IPS-18c (cell line): ENCODE measurements around the gene ATP11A.
"Not testable (repeated sequence)": the region's sequence is repeated elsewhere in the genome, so short reads cannot be mapped to it uniquely, and the experiment has no call there.

Source experiments
- H3K4me3 ChIP-seq: 2 replicates; pipeline ENCODE4 v1.7.0; 2013; ENCODE audit warnings: low read depth, mild to moderate bottlenecking, low read length, moderate library complexity; ENCODE audit not compliant: insufficient read depth
- H3K9me3 ChIP-seq: one replicate; pipeline ENCODE4 v1.6.1; 2013; ENCODE audit warnings: mild to moderate bottlenecking, low read length, moderate library complexity; ENCODE audit not compliant: control insufficient read depth, insufficient read depth

ATP11A gene

DNA sequence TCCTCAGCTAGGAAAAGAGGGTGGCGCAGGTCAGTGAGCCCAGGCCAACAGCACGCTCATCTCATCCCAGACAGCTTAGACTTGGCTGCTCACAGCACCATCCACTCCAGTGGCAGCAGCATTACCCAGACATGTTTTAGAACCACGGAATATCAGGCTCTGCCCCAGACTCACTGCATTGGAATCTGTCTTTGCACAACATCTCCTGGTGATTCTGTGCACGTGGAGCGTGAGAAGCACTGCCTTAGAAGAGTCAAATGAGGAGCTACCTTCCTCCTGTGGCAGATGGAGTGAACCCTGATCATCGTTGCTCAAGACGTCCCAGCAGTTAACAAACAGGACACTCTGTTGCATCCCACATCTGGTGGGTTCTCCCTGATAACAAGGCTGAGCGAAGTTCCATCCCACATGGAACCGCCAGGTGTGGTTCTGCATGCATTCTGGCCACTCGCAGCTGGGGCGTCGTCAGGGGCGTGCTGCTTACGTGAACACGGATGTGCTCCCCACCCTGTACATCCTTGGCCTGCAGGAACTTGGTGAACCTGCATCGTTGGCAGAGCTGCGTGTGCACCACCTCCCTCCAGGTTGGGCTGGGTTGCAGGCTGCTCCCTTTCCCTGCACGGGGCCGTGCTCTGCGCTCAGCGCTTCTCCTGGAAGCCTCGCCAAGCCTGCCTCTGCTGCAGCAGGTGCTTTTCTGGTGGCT lies 25.2 kb upstream of the ATP11A start:
- H3K9me3 ChIP-seq = no peaks in the 10 kb centered on the region
- H3K4me3 ChIP-seq = no peak overlapping the region

DNA sequence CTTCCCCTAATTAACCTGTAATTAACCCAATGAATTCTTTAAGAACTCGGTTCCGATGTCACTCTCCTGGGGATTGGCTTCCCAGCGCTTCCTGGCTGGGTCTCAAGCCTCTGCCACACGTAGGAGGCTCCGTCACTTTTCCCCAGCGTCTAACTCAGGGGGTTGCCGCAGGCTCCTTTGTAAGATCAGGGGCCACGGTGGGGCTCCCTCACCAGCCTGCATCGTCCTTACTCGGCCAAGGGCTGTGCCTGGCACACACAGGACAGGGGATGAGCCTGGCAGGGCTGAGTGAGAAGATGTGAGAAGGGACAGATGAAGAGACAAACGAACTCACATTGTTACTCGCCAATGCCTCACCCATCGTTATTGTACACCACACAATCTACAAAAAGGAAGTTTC lies 20.9 kb upstream of the ATP11A start:
- H3K4me3 ChIP-seq = no peak overlapping the region
- no peaks in the 10 kb centered on the region for H3K9me3 ChIP-seq

DNA sequence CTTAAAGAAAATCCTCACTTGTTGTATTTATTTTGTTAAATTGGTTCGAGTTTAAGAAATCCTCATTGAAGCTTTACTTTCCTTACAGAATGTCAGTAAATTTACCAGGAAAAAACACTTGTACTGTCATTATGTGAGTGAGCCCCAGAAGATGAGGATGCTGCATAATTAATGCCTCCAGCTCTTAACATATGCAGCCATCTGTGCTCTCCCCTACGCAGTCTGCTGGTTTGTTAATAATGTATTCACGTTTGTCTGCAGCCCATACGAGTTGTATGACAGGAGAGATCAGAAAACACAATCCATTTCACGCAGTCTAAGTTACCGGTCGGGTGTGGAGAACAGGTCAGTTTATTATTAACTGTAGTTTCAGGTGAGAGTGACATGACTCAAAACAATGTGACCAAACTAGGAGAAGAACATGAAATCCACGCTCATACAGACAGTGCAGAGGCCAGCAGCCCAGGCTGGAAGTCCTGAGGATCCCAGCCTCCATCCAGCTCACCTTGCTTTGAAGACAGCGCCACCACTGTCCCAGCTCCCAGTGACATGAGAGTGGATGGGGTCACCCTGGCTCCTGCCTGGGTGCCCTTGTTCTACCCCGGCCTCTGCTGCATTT lies 19.8 kb upstream of the ATP11A start:
- no peaks in the 10 kb centered on the region for H3K9me3 ChIP-seq
- no peak overlapping the region for H3K4me3 ChIP-seq

DNA sequence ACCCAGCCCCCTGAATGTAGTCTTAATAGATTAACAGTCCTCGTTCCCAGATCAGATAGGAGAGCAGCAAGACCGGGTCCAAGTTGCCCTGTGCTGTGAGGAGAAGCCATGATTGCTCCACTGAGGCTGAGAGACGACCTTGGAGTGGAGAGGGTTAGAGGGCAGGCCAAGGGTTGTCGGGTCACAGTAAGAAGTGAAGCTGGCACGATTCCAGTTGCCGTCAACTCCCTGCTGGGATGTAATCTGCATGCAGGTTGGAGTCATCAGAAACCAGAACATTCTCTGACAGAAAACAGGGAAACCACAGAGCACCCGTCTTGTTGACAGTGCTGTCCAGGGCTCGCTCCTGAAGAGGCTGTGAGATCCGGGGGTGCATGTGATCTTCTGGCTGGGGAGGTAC lies 19.0 kb upstream of the ATP11A start:
- Histone ChIP-seq H3K4me3 (no peak overlapping the region), H3K9me3 (no peaks in the 10 kb centered on the region)

DNA sequence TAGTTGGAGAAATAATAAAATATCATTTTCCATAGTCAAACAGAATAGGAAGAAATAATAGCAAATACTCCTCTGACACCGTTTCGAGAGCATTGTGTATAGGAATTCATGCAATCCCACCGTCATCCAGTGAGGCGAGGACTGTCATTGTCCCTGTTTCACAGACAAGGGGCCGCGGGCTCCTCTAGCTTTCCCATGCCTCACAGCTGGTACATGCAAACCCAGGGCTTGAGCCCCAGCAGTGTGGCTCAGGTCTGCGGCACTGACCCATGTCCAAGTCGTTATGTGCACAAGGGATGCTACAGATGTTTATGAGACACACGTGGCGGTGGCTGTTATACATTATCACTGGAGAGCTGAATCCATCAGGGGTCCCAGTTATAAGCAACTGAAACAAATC lies 18.5 kb upstream of the ATP11A start:
- Histone ChIP-seq H3K9me3 (no peaks in the 10 kb centered on the region), H3K4me3 (no peak overlapping the region)

DNA sequence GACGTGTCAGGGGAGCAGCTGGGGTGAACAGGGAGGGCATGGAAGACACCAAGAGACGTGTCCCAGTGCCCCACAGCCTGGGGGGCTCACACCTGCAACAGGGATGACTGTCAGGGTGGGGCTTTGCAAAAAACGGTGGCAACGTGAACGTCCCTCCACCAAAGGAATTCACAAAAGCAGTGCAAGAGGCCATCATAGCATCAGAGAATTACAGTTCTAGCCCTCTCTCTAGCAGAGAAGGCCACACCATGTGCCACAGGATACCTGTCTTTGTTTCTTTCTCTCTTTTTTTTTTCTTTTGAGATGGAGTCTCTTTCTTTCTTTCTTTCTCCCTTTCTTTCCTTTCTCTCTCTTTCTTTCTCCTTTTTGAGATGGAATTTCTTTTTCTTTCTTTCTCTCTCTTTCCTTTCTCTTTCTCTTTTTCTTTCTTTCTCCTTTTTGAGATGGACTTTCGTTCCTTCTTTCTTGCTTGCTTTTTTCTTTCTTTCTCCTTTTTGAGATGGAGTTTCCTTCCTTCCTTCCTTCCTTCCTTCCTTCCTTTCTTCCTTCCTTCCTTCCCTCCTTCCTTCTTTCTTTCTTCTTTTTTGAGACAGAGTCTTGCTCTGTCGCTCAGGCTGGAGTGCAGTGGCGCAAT lies 17.1 kb upstream of the ATP11A start:
- H3K9me3 ChIP-seq = no peaks in the 10 kb centered on the region

DNA sequence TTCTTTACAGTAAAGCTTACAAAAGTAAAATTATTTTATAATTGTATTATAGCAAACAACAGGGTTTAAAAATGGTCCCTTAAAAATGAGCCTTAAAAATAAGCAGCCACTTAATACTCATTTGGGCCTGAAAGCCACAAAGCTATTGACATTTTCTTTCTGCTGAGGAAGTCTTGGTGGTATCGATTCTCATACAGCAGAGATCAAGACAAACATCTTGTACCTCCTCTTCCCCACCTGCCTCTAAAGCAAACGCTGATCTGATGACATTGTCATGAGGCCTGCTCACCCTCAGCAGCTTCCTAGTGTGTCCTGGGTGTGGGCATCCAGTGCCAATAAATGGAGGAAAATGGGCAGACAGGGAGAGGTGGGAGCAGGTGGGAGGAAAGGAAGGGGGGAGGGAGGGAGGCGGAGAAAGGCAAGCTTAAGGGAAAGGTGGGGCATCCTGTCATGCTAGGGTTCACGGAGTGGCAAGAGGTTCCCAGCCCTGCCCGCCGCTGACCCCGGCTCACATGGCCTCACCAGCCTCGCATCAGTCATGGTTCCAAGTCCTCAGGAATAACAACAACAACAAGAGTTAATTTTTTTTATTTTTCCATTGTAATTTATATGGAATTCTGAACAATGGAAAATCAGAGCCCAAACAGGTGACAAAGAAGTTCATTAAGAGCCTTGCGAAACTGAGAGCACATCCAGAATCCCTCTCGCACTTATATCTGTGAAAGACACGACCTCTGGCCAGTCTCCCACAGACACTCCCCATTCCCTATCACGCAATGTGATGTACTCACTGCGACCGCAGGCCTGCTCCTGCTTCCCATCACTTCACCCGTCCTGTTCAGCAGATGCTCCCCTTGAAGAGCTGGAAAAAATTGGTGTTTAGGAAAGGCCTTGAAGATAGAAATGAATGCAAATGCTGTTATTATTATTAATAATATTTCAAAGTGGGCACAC lies 15.1 kb upstream of the ATP11A start:
- no peak overlapping the region for H3K4me3 ChIP-seq
- no peaks in the 10 kb centered on the region for H3K9me3 ChIP-seq

More for the DNA sequence above, 17.1 kb upstream of the ATP11A start:
- H3K4me3 ChIP-seq = no peak overlapping the region

DNA sequence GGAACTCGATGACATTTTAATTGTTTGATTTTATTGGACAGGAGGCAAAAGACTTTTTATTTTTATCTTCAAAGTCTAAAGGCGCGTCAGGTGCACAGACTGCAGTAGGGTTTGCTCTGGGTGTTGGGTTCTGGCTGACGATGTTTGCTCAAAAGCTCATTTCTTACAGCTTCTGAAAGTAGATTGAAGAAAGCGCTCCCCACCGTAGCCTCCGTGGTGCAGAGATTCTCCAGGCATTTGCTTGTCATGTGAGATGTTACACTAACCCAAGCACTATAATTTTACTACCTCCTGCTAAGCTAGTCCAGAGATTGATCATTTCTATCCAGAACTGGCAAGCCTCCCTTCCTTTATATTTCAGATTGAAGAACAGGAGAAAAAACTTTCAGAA lies 14.5 kb upstream of the ATP11A start:
- Histone ChIP-seq H3K9me3 (no peaks in the 10 kb centered on the region), H3K4me3 (no peak overlapping the region)

DNA sequence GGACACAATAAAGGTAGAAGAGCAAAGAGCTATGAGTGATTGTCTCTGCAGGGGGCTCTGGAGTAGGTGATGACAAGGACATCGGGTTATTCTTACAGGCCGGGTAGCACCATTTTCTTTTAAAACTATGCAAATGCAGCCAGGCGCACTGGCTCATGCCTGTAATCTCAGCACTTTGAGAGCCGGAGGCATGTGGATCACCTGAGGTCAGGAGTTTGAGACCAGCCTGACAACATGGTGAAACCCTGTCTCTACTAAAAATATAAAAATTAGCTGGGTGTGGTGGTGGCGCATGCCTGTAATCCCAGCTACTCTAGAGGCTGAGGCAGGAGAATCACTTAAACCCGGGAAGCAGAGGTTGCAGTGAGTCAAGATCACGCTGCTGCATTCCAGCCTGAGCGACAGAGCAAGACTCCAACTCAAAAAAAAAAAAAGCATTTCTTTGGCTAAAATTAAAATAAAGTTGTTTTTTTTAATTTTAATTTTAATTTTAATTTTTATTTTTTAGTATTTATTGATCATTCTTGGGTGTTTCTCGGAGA lies 12.3 kb upstream of the ATP11A start:
- H3K4me3 ChIP-seq, H3K9me3 ChIP-seq: not testable (repeated sequence)

DNA sequence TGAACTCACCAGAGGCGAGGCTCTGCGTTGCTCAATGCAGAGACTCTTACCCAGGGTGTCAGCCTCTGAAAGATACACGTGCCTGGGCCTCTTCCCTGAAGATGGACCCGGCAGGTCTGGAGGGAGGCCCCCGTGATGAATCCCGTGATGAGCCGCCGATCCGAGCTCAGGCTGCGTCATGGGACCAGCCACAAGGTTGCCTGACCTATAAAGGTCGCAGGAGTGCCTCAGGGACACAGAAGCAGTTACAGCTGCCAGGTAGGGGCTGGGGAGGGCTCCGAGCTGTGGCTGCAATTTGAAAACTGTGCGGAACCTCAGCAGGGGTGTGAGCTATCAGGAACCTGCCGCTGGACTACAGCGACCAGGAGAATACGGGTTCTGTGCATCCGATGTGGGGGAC lies 10.5 kb upstream of the ATP11A start:
- H3K4me3 ChIP-seq = no peak overlapping the region

DNA sequence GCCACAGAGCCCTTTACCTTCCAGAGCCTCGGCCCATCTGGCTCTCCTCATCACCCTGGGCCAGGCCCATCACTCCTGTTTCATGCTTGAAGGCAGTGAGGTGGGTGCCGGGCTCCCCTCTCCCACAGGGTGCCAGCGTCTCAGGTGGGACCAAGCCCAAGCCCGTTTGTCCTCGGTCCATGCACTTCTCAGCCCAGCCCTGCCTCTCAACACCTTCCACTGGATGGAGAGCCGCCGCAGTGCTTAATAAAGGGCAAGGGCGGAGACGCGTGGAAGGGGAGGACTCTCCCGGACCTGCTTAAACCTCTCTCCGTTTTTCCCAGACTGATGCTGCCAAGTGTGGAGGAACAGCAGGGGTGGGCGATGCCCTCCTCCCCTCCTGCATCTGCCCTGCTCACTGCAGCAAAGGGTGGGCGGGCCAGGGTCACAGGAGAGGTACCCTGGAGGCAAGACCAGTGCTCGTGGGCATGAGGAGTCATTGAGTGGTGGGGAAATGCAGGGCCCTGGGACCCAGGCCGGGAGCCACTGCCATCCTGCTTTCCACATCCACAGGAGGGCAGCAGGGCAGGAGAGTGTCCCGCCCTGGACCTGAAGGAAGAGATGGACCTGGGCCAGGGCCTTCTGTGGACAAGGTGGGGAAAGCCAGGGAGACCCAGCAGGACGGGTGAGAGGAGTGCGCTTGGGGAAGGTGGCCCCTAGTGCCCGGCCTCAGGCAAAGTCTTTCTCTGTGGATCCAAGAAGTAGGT lies 9.7 kb upstream of the ATP11A start:
- H3K9me3 ChIP-seq = no peaks in the 10 kb centered on the region
- H3K4me3 ChIP-seq = no peak overlapping the region

More for the DNA sequence above, 10.5 kb upstream of the ATP11A start:
- H3K9me3 ChIP-seq = no peaks in the 10 kb centered on the region

DNA sequence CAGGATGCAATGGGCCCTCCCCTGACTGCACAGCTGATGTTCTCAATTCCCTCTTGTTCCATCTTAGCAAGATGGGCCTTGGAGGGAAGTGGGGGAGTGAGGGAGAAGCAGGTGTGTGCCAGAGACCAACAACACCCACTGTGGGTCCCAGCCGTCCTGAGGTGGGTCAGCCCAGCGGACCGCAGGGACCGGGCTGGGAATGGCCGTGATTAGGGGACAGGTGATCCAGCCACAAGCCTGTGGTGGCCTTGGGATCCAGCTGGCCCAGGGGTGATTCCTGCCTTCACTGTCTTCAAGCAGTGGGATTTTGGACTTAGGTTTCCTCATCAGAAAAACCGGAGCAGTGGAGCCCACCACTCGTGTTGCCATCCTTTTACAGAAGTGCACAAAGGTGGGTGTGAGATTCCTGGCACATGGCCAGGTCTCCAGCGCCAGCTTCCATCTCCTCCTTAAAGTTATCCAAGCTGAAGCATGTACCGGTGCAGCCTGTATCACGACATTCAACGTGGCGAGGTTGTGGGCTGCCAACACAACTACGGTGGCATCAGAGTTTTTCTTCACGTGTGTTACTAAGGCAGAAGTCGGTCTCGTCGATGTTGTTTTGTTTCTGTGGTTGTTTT lies 9.0 kb upstream of the ATP11A start:
- no peak overlapping the region for H3K4me3 ChIP-seq
- H3K9me3 ChIP-seq = no peaks in the 10 kb centered on the region

DNA sequence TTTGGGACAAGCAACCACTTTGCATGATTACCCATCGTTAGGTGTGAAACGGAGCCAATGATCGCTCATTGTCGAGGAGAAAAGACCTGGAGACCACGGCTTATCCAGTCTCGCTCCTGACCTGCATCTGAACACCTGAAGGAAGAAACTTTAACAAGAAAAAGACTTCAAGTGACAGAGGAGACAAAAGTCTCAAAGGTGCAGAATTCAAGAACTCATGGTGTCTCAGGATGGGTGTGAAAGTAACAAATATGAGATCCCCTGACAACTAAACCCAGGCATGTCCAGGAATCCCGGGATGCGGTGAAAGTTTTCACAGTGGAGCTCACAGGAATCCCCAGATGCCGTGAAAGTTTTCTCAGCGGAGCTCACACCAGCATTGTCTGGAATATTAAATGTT lies 6.3 kb upstream of the ATP11A start:
- H3K4me3 ChIP-seq = no peak overlapping the region
- no peaks in the 10 kb centered on the region for H3K9me3 ChIP-seq

DNA sequence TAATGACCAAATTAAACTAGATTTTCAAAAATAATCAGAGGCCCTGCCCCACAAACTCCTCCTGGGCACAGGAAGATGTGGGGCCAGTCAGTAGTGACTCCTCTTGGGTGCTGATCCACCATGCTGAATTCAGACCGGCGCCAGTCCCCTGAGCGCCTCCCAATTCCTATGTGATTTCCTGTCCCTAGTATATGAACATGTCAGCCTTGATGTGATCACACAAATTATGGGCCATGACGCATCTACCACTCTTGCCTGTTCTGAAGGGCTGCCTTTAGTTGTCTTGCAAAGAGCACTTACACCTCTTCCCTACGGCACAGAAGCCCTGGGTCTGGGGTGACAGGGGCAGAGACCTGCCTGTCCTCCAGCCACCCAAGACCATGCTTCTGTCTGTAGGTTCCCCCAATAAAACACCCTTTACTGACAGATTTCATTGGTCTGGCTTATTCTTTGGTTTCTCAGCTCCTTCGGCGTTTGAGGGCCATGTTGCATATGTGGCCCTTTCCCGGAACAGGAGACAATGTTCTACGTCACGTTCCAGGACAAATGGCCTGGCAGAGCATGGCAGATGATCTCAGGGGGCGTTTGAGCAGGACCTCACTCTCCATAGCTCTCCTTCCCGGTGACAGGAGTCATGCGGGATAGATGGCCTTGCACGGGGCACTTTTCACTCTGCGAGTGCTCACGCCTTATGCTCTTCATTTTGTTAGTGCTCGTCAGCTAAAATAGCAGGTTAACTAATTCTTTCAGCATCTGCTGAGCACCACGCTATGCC lies 5.6 kb upstream of the ATP11A start:
- H3K4me3 ChIP-seq = no peak overlapping the region

DNA sequence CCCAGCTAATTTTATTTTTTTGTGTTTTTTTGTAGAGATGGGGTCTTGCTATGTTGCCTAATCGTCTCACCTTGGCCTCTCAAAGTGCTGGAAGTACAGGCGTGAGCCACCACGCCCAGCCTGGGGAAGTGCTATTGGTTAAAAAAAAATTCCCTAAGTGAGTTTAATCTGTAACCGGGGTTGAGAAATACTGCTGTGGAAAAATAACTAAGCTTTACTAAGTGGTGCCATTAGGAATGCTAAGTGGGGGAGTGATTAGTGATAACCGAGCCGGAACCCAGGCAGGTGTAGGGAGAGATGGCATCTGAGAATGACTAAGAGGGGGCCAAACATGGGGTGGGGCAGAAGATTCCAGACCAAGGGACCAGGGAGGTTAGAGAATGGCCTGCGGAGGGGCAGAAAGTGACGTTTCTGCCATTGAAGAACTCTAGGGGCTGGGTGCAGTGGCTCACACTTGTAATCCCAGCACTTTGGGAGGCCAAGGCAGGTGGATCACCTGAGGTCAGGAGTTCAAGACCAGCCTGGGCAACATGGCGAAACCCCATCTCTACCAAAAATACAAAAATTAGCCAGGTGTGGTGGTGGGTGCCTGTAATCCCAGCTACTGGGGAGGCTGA lies 4.5 kb upstream of the ATP11A start:
- not testable (repeated sequence) for H3K4me3 ChIP-seq, H3K9me3 ChIP-seq

More for the DNA sequence above, 5.6 kb upstream of the ATP11A start:
- H3K9me3 ChIP-seq = no peaks in the 10 kb centered on the region
